ENCODE measurements around the gene ZCCHC9. TPM values are rescaled to one million over a fixed set of nuclear protein-coding genes. Genes with fewer than 3 reads are reported as not detected.
A peak's percentile ranks its signal among the peaks of the same experiment; 100 is the strongest.

ZCCHC9 gene
- total RNA-seq, 6 experiments from 2014 or later = 14.9 to 19.1 (median 17.2) TPM

- no peak overlapping the region for H3K27ac ChIP-seq
- no peaks in the 10 kb centered on the region for H3K27me3 ChIP-seq
- no peak for TF ChIP-seq CTCF (IDR thresholded peaks at IDR 0.05)
- TF ChIP-seq POLR2A (IDR thresholded peaks at IDR 0.05) = no peak
- ATAC-seq (no peak), DNase-seq (no peak)
- H3K4me1 ChIP-seq = peaks cover 0 to 13% (median 0%) of the 10 kb centered on the region in 4 donors
- H3K36me3 ChIP-seq = peaks cover 0 to 7% (median 0%) of the 10 kb centered on the region in 4 donors
- WGBS (ENCODE audit: insufficient coverage, low coverage, low lambda C conversion rate, missing lambda C conversion rate) = 87% methylated on average over 1 of the region's 1 CpG
- no peak overlapping the region for H3K4me3 ChIP-seq
- intact Hi-C loops (cut with DNase I) = no loop called here
- H3K9me3 ChIP-seq = no peaks in the 10 kb centered on the region
Measured at GRCh38 chr5:81315336-81315735, 13.9 kb downstream of the ZCCHC9 start.

GRCh38 chr5:81315830-81316229 lies 14.4 kb downstream of the ZCCHC9 start:
- Histone ChIP-seq H3K36me3 (peaks cover 0 to 7% (median 0%) of the 10 kb centered on the region in 4 donors), H3K27me3 (no peaks in the 10 kb centered on the region), H3K9me3 (no peaks in the 10 kb centered on the region), H3K27ac (no peak overlapping the region), H3K4me3 (no peak overlapping the region), H3K4me1 (peaks cover 0 to 8% (median 0%) of the 10 kb centered on the region in 4 donors)
- DNase-seq (no peak), ATAC-seq (no peak)
- WGBS (ENCODE audit: insufficient coverage, low coverage, low lambda C conversion rate, missing lambda C conversion rate) = 85% methylated on average over 4 of the region's 4 CpGs
- intact Hi-C loops (cut with DNase I) = no loop called here
- TF ChIP-seq CTCF (IDR thresholded peaks at IDR 0.05) (no peak), POLR2A (IDR thresholded peaks at IDR 0.05) (no peak)

- TF ChIP-seq CTCF (IDR thresholded peaks at IDR 0.05) (no peak), POLR2A (IDR thresholded peaks at IDR 0.05) (no peak)
- 93% methylated on average over 2 of the region's 2 CpGs for WGBS (ENCODE audit: insufficient coverage, low coverage, low lambda C conversion rate, missing lambda C conversion rate)
- H3K27ac ChIP-seq = no peak overlapping the region
- DNase-seq (no peak), ATAC-seq (no peak)
- H3K9me3 ChIP-seq = no peaks in the 10 kb centered on the region
- no peak overlapping the region for H3K4me3 ChIP-seq
- H3K27me3 ChIP-seq = no peaks in the 10 kb centered on the region
- peaks cover 0 to 7% (median 0%) of the 10 kb centered on the region in 4 donors for H3K36me3 ChIP-seq
- peaks cover 0 to under 1% (median 0%) of the 10 kb centered on the region in 4 donors for H3K4me1 ChIP-seq
- intact Hi-C loops (cut with DNase I) = no loop called here
Measured at GRCh38 chr5:81316571-81316970, 15.2 kb downstream of the ZCCHC9 start.

- Histone ChIP-seq H3K4me3 (no peak overlapping the region), H3K27ac (no peak overlapping the region), H3K36me3 (peaks cover 0 to 5% (median under 1%) of the 10 kb centered on the region in 4 donors), H3K27me3 (no peaks in the 10 kb centered on the region), H3K9me3 (no peaks in the 10 kb centered on the region), H3K4me1 (no peaks in the 10 kb centered on the region)
- no peak for DNase-seq
- WGBS (ENCODE audit: insufficient coverage, low coverage, low lambda C conversion rate, missing lambda C conversion rate) = 66% methylated on average over 2 of the region's 2 CpGs
- peak in 1 of 4 donors; percentile 26 for ATAC-seq
- TF ChIP-seq CTCF (IDR thresholded peaks at IDR 0.05) = no peak
- TF ChIP-seq POLR2A (IDR thresholded peaks at IDR 0.05) = no peak
- intact Hi-C loops (cut with DNase I) = no loop called here
Measured at GRCh38 chr5:81317536-81317935, 16.1 kb downstream of the ZCCHC9 start.

- no peak overlapping the region for H3K4me3 ChIP-seq
- H3K36me3 ChIP-seq = peaks cover 0 to 48% (median 9%) of the 10 kb centered on the region in 4 donors
- H3K4me1 ChIP-seq = no peaks in the 10 kb centered on the region
- intact Hi-C loops (cut with DNase I) = no loop called here
- no peak overlapping the region for H3K27ac ChIP-seq
- no peaks in the 10 kb centered on the region for H3K9me3 ChIP-seq
- H3K27me3 ChIP-seq = no peaks in the 10 kb centered on the region
- DNase-seq (no peak), ATAC-seq (no peak)
- WGBS (ENCODE audit: insufficient coverage, low coverage, low lambda C conversion rate, missing lambda C conversion rate) = no CpG with 5 or more reads among the region's 2 CpGs
- no peak for TF ChIP-seq POLR2A (IDR thresholded peaks at IDR 0.05)
- no peak for TF ChIP-seq CTCF (IDR thresholded peaks at IDR 0.05)
Measured at GRCh38 chr5:81326554-81326953, 25.2 kb downstream of the ZCCHC9 start.

Measured in right lobe of liver (tissue), 6 donors.